ENCODE data around the gene NOC3L.
A peak's percentile ranks its signal among the peaks of the same experiment; 100 is the strongest.

The NOC3L gene

DNA sequence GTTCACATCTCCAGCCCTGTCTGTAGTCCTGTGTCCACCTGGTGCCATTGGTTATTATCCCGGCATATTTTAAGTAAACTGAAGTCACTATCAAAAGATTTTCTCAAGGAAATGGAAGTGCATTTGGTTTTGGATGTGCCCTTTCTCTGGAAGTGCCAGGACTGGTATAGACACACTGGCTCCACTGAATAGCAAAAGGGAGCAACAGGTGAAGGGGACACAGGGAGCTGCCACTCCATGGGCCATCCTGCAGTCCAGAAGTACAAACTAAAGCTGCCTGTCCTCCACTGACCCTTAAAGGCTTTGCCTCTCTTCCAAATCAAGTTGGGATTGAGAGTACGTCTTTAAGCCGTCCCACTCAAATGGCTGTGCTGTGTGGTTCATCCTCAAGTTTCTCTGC, 62.7 kb downstream of the NOC3L start:
- ATAC-seq = peak; percentile 33
- TF ChIP-seq, protein P1, sequence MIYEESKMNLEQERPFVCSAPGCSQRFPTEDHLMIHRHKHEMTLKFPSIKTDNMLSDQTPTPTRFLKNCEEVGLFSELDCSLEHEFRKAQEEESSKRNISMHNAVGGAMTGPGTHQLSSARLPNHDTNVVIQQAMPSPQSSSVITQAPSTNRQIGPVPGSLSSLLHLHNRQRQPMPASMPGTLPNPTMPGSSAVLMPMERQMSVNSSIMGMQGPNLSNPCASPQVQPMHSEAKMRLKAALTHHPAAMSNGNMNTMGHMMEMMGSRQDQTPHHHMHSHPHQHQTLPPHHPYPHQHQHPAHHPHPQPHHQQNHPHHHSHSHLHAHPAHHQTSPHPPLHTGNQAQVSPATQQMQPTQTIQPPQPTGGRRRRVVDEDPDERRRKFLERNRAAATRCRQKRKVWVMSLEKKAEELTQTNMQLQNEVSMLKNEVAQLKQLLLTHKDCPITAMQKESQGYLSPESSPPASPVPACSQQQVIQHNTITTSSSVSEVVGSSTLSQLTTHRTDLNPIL (CRISPR knock-in tag; IDR thresholded peaks at IDR 0.05; ENCODE audit: low read depth) = no peak
- TF ChIP-seq BACH2 (CRISPR knock-in tag; IDR thresholded peaks at IDR 0.05; ENCODE audit: borderline replicate concordance) (no peak), ZNF565 (CRISPR knock-in tag; conservative IDR thresholded peaks at IDR 0.05; ENCODE audit: low read depth) (no peak), CSDC2 (CRISPR knock-in tag; IDR thresholded peaks at IDR 0.05) (no peak), ARNTL (CRISPR knock-in tag; IDR thresholded peaks at IDR 0.05; ENCODE audit: borderline replicate concordance, low read depth) (no peak), ZFP30 (CRISPR knock-in tag; IDR thresholded peaks at IDR 0.05) (no peak), GLIS3 (CRISPR knock-in tag; IDR thresholded peaks at IDR 0.05) (no peak), ZNF70 (CRISPR knock-in tag; IDR thresholded peaks at IDR 0.05) (no peak)
- TF ChIP-seq, protein P2, sequence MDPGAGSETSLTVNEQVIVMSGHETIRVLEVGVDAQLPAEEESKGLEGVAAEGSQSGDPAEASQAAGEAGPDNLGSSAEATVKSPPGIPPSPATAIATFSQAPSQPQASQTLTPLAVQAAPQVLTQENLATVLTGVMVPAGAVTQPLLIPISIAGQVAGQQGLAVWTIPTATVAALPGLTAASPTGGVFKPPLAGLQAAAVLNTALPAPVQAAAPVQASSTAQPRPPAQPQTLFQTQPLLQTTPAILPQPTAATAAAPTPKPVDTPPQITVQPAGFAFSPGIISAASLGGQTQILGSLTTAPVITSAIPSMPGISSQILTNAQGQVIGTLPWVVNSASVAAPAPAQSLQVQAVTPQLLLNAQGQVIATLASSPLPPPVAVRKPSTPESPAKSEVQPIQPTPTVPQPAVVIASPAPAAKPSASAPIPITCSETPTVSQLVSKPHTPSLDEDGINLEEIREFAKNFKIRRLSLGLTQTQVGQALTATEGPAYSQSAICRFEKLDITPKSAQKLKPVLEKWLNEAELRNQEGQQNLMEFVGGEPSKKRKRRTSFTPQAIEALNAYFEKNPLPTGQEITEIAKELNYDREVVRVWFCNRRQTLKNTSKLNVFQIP (CRISPR knock-in tag; IDR thresholded peaks at IDR 0.05; ENCODE audit: borderline replicate concordance, low read depth) = no peak
- TF ChIP-seq, protein P3, sequence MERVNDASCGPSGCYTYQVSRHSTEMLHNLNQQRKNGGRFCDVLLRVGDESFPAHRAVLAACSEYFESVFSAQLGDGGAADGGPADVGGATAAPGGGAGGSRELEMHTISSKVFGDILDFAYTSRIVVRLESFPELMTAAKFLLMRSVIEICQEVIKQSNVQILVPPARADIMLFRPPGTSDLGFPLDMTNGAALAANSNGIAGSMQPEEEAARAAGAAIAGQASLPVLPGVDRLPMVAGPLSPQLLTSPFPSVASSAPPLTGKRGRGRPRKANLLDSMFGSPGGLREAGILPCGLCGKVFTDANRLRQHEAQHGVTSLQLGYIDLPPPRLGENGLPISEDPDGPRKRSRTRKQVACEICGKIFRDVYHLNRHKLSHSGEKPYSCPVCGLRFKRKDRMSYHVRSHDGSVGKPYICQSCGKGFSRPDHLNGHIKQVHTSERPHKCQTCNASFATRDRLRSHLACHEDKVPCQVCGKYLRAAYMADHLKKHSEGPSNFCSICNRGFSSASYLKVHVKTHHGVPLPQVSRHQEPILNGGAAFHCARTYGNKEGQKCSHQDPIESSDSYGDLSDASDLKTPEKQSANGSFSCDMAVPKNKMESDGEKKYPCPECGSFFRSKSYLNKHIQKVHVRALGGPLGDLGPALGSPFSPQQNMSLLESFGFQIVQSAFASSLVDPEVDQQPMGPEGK (CRISPR knock-in tag; IDR thresholded peaks at IDR 0.05; ENCODE audit: borderline replicate concordance) = no peak

DNA sequence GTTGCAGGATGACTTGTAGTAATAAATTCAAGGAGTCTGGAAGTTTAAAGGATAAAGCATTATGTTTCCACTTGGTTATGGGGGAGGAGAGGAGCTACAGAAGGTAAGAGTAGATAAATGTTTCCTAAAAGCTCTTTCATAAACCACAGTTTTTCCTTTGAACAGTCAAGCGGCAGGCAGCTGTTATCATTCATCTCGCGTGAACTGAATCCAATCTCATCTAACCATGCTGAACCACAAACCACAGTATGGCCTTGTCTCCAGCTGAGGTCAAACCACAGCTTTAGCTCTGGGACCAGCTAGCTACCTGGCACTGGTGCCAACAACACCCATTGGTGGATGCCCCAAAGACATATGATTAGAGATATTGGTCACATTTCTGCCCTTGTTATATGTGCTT, 63.3 kb downstream of the NOC3L start:
- no peak for TF ChIP-seq RARB (CRISPR knock-in tag; IDR thresholded peaks at IDR 0.05)
- no peak for TF ChIP-seq ZNF565 (CRISPR knock-in tag; conservative IDR thresholded peaks at IDR 0.05; ENCODE audit: low read depth)
- TF ChIP-seq ZC3H10 (CRISPR knock-in tag; IDR thresholded peaks at IDR 0.05) = no peak
- TF ChIP-seq, protein P3 (CRISPR knock-in tag; IDR thresholded peaks at IDR 0.05; ENCODE audit: borderline replicate concordance) = no peak
- no peak for TF ChIP-seq TOX (CRISPR knock-in tag; IDR thresholded peaks at IDR 0.05; ENCODE audit: borderline replicate concordance)
- TF ChIP-seq, protein P4, sequence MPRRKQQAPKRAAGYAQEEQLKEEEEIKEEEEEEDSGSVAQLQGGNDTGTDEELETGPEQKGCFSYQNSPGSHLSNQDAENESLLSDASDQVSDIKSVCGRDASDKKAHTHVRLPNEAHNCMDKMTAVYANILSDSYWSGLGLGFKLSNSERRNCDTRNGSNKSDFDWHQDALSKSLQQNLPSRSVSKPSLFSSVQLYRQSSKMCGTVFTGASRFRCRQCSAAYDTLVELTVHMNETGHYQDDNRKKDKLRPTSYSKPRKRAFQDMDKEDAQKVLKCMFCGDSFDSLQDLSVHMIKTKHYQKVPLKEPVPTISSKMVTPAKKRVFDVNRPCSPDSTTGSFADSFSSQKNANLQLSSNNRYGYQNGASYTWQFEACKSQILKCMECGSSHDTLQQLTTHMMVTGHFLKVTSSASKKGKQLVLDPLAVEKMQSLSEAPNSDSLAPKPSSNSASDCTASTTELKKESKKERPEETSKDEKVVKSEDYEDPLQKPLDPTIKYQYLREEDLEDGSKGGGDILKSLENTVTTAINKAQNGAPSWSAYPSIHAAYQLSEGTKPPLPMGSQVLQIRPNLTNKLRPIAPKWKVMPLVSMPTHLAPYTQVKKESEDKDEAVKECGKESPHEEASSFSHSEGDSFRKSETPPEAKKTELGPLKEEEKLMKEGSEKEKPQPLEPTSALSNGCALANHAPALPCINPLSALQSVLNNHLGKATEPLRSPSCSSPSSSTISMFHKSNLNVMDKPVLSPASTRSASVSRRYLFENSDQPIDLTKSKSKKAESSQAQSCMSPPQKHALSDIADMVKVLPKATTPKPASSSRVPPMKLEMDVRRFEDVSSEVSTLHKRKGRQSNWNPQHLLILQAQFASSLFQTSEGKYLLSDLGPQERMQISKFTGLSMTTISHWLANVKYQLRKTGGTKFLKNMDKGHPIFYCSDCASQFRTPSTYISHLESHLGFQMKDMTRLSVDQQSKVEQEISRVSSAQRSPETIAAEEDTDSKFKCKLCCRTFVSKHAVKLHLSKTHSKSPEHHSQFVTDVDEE (CRISPR knock-in tag; IDR thresholded peaks at IDR 0.05) = no peak
- no peak for TF ChIP-seq CSDC2 (CRISPR knock-in tag; IDR thresholded peaks at IDR 0.05)
- no peak for TF ChIP-seq ZNF8 (CRISPR knock-in tag; IDR thresholded peaks at IDR 0.05)
- no peak for TF ChIP-seq GLIS3 (CRISPR knock-in tag; IDR thresholded peaks at IDR 0.05)
- TF ChIP-seq, protein P5, sequence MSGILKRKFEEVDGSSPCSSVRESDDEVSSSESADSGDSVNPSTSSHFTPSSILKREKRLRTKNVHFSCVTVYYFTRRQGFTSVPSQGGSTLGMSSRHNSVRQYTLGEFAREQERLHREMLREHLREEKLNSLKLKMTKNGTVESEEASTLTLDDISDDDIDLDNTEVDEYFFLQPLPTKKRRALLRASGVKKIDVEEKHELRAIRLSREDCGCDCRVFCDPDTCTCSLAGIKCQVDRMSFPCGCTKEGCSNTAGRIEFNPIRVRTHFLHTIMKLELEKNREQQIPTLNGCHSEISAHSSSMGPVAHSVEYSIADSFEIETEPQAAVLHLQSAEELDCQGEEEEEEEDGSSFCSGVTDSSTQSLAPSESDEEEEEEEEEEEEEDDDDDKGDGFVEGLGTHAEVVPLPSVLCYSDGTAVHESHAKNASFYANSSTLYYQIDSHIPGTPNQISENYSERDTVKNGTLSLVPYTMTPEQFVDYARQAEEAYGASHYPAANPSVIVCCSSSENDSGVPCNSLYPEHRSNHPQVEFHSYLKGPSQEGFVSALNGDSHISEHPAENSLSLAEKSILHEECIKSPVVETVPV (CRISPR knock-in tag; IDR thresholded peaks at IDR 0.05) = no peak
- peak; percentile 93 for ATAC-seq

DNA sequence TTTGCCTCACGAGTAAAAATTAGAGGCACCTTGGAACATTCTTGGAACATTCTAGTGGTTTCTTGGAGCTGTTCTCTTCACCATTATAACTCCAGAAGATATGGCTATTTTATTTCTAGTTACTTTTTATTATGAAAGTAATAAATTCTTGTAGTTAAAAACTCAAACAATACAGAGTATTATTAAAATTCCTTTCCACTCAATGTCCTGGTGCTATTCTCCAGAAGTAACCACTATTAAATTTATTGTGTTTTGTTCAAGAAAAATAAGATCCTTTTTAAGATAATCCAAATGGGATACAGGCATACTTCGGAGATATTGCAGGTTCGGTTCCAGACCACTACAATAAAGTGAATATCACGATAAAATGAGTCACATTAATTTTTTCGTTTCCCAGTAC, 68.6 kb downstream of the NOC3L start:
- TF ChIP-seq, protein P1 (CRISPR knock-in tag; IDR thresholded peaks at IDR 0.05; ENCODE audit: low read depth) = 0 out of 2 replicates have a peak, but pooled peaks have one; percentile 29
- peak; percentile 56; the same call in 1 of the 2 replicates for TF ChIP-seq TCF4 (CRISPR knock-in tag; IDR thresholded peaks at IDR 0.05; ENCODE audit: borderline replicate concordance)
- TF ChIP-seq, protein P5 (CRISPR knock-in tag; IDR thresholded peaks at IDR 0.05) = no peak
- TF ChIP-seq ISL1 (CRISPR knock-in tag; IDR thresholded peaks at IDR 0.05) = peak; percentile 92
- TF ChIP-seq GLIS3 (CRISPR knock-in tag; IDR thresholded peaks at IDR 0.05) = no peak
- peak; percentile 25; the same call in 1 of the 3 replicates for ATAC-seq

Data from SK-N-SH treated with all-trans-retinoic acid at 6 μM for 48 hours (cell line).